IgD-negative memory B cell (primary cell): ENCODE results near the gene MIPEP. TPM values are rescaled to one million over a fixed set of nuclear protein-coding genes. Genes with fewer than 3 reads are reported as not detected.

Source experiments
- H3K27ac Mint-ChIP-seq, 3 donors: one replicate each; pipeline ENCODE4 v1.8.0; 2020 to 2022; ENCODE audit warnings: mild to moderate bottlenecking in 3 of 3, mixed read lengths in 3 of 3, moderate library complexity in 1 of 3
- H3K27me3 Mint-ChIP-seq: one replicate; pipeline ENCODE4 v1.8.0; 2021; ENCODE audit warnings: mixed read lengths
- H3K36me3 Mint-ChIP-seq: one replicate; pipeline ENCODE4 v1.8.0; 2020; ENCODE audit warnings: mild to moderate bottlenecking, mixed read lengths
- H3K4me1 Mint-ChIP-seq, 3 donors: one replicate each; pipeline ENCODE4 v1.8.0; 2020 to 2022; ENCODE audit warnings: mixed read lengths in 3 of 3, mild to moderate bottlenecking in 1 of 3
- H3K4me3 Mint-ChIP-seq, 4 donors: one replicate each; pipeline ENCODE4 v1.8.0; 2020 to 2022; ENCODE audit warnings: mild to moderate bottlenecking in 4 of 4, mixed read lengths in 4 of 4, moderate library complexity in 3 of 4
- H3K9me3 Mint-ChIP-seq, 3 donors: one replicate each; pipeline ENCODE4 v1.8.0; 2020 to 2021; ENCODE audit warnings: mixed read lengths in 3 of 3, mild to moderate bottlenecking in 1 of 3
- polyA plus RNA-seq: library from polyadenylated mRNA; unstranded; fragments of 300-500 nt; fragmentation: Illumina TruSeq; gene quantifications from one replicate; pipeline ENCODE4 v1.2.3, GENCODE V29; 2021

The MIPEP gene
- polyA plus RNA-seq, 1 donor from 2014 or later: 11.7 TPM

GRCh38 chr13:23849670-23850069 lies 39.5 kb downstream of the MIPEP start:
- Mint-ChIP-seq H3K4me1 (peaks cover 29 to 44% (median 43%) of the 10 kb centered on the region in 3 donors), H3K36me3 (peaks cover 7% of the 10 kb centered on the region), H3K4me3 (no peak overlapping the region), H3K27me3 (peaks cover 5% of the 10 kb centered on the region), H3K9me3 (peaks cover 0 to 2% (median 0%) of the 10 kb centered on the region in 3 donors), H3K27ac (no peak overlapping the region)

DNA sequence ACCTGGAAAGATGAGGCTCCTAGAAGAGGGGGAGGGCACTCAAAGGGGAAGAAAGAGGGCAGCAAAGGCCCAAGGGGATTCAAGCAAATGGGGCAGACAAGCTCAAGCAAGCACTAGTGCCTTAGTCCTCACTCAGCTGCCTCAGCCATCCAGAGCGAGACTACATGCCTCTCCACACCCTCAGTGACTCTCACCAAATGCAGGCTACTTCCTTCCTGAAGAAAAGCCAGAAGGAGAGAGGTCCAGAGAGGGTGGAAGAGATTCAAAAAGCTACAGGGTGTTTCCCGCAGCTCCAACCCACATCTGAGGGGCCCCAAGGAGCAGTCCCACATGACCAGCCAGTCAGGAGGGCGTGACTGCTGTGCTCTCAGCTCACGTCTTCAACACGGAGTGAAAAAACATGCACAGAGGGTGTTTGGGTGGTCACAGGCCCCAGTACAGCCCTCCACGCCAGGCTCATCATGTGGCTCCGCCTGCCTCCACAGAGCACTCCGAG lies 40.5 kb downstream of the MIPEP start:
- Mint-ChIP-seq H3K27me3 (peaks cover 5% of the 10 kb centered on the region), H3K27ac (peak overlapping the region in 1 of 3 donors; percentile 69), H3K4me3 (peak overlapping the region in 3 of 4 donors; percentile 31 to 66 (median 60)), H3K9me3 (peaks cover 0 to under 1% (median 0%) of the 10 kb centered on the region in 3 donors), H3K36me3 (peaks cover 7% of the 10 kb centered on the region), H3K4me1 (peaks cover 35 to 49% (median 48%) of the 10 kb centered on the region in 3 donors)

DNA sequence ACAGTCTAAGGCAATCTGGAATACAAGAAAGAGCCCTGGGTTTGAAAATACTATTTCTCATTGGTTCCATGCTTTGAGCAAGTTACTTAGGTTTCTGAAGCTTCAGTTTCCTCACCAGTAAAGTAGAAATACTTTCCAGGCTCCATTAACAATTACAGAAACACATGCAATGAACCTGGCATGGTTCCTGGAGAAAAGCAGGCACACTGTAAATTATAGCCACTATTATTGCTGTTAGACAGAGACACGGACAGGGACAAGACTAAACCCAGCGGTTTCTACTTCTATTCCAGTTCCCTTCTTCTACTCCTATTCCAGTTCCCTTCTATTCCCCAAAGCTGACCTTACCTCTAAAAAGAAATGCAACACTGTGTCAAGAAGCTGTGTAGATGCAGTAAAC lies 41.2 kb downstream of the MIPEP start:
- Mint-ChIP-seq H3K4me1 (peaks cover 38 to 51% (median 49%) of the 10 kb centered on the region in 3 donors), H3K9me3 (no peaks in the 10 kb centered on the region), H3K27me3 (peaks cover 5% of the 10 kb centered on the region), H3K4me3 (peak overlapping the region in 1 of 4 donors; percentile 60), H3K27ac (no peak overlapping the region), H3K36me3 (peaks cover 9% of the 10 kb centered on the region)

DNA sequence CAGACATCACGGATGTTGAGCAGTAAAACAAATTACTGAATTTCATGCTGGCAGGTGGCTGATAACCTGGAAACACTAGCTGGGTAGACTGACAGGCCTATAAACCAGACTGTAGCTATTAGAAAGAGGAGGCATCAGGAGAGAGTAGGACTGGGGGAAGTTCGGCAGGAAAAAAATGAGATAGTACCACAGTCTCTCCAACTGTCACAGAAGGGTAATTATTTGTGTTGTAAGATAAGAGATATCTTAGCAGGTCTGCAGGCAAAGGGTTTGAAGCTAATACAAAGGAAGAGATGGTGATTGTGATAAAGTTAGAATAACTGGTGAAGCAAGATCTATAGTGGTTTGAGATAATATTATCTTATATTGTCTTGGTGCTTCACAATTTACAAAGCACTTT lies 41.7 kb downstream of the MIPEP start:
- peak overlapping the region in 1 of 4 donors; percentile 43 for H3K4me3 Mint-ChIP-seq

GRCh38 chr13:23845105-23845725 lies 44.0 kb downstream of the MIPEP start:
- peak overlapping the region in 2 of 4 donors; percentile 74 to 87 for H3K4me3 Mint-ChIP-seq
- no peaks in the 10 kb centered on the region for H3K9me3 Mint-ChIP-seq
- peaks cover 38 to 48% (median 46%) of the 10 kb centered on the region in 3 donors for H3K4me1 Mint-ChIP-seq
- H3K27me3 Mint-ChIP-seq: peaks cover 5% of the 10 kb centered on the region
- H3K27ac Mint-ChIP-seq: peak overlapping the region in 1 of 3 donors; percentile 47
- H3K36me3 Mint-ChIP-seq: peaks cover 8% of the 10 kb centered on the region

More for the DNA sequence above, 41.7 kb downstream of the MIPEP start:
- Mint-ChIP-seq H3K27ac (no peak overlapping the region), H3K27me3 (peaks cover 5% of the 10 kb centered on the region), H3K4me1 (peaks cover 38 to 51% (median 49%) of the 10 kb centered on the region in 3 donors), H3K9me3 (no peaks in the 10 kb centered on the region), H3K36me3 (peaks cover 10% of the 10 kb centered on the region)

- Mint-ChIP-seq H3K4me3 (peak overlapping the region in 1 of 4 donors; percentile 44), H3K27me3 (peaks cover 5% of the 10 kb centered on the region), H3K36me3 (peaks cover 8% of the 10 kb centered on the region), H3K4me1 (peaks cover 37 to 45% (median 40%) of the 10 kb centered on the region in 3 donors), H3K27ac (no peak overlapping the region), H3K9me3 (no peaks in the 10 kb centered on the region)
Measured at GRCh38 chr13:23844132-23844531, 45.1 kb downstream of the MIPEP start.

- peak overlapping the region in 1 of 3 donors; percentile 60 for H3K27ac Mint-ChIP-seq
- no peaks in the 10 kb centered on the region for H3K9me3 Mint-ChIP-seq
Measured at GRCh38 chr13:23843436-23843835, 45.8 kb downstream of the MIPEP start.

GRCh38 chr13:23842406-23842805 lies 46.8 kb downstream of the MIPEP start:
- Mint-ChIP-seq H3K4me3 (no peak overlapping the region), H3K36me3 (peaks cover 14% of the 10 kb centered on the region), H3K9me3 (no peaks in the 10 kb centered on the region), H3K27ac (no peak overlapping the region), H3K27me3 (peaks cover under 1% of the 10 kb centered on the region), H3K4me1 (peaks cover 25 to 30% (median 26%) of the 10 kb centered on the region in 3 donors)

More at GRCh38 chr13:23843436-23843835, 45.8 kb downstream of the MIPEP start:
- peaks cover 14% of the 10 kb centered on the region for H3K36me3 Mint-ChIP-seq
- H3K27me3 Mint-ChIP-seq: peaks cover 4% of the 10 kb centered on the region
- H3K4me3 Mint-ChIP-seq: no peak overlapping the region
- H3K4me1 Mint-ChIP-seq: peaks cover 32 to 39% (median 36%) of the 10 kb centered on the region in 3 donors

DNA sequence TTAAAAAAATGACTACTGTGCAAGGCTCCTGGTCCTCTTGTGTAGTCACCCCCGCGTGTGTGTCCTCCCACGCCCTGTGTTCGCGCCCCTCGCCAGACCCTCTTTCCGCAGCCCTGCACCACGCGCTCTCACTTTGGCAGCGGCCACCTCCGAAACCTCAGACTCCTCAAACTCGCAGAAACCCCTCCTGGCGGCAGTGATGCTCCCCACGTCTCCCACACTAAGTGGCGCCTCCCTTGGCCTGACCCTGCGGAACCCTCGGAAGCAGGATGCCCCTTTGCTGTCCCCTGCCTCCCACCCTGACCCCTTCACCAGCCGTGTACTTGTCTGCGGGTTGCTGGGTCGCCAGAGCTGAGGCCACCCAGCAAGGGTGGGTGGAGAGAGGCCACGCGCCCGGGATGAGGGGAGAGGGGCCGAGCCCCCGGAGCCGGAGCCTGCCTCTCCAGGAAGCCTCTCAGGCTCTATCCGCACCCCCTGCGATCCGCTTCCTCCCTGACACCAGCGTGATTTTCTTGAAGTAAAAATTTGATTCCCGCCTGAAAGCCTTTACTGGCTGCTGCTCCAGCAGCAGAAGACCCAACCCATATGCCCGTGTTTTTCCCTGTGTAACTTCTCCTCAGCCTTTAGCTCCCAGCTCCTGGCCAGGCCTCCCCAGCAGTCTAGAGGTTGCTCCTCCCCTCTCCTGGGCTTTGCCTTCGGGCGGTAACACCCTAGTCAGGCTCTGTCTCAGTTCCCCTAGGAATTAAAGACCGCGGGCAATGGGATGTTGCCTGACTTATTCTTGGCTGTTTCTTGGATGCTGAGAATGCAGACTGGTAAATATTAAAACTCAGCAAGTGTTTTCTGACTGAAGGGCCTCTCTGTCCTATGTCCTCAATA lies 55.2 kb downstream of the MIPEP start:
- H3K36me3 Mint-ChIP-seq: peaks cover 16% of the 10 kb centered on the region
- no peak overlapping the region for H3K4me3 Mint-ChIP-seq
- H3K27ac Mint-ChIP-seq: peak overlapping the region in 2 of 3 donors; percentile 20 to 54
- no peaks in the 10 kb centered on the region for H3K27me3 Mint-ChIP-seq
- no peaks in the 10 kb centered on the region for H3K4me1 Mint-ChIP-seq
- no peaks in the 10 kb centered on the region for H3K9me3 Mint-ChIP-seq

DNA sequence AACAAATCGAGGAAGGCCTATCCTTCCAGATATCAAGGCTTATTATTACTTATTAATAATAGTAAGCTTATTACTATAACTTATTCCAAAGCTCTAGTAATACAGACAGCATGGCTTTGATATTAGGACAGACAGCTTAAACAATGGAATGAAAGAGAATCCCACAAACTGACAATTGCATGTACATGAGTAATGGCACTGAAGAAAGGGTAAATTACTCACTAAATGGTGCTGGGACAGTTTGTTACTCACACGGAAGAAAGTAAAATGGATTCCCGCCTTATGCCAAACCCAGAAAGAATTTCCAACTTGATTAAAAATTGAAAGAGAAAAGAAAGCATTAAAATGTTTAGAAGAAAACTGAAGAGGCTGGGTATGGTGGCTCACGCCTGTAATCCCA lies 60.3 kb downstream of the MIPEP start:
- no peaks in the 10 kb centered on the region for H3K27me3 Mint-ChIP-seq
- no peaks in the 10 kb centered on the region for H3K4me1 Mint-ChIP-seq
- peaks cover 0 to 3% (median 0%) of the 10 kb centered on the region in 3 donors for H3K9me3 Mint-ChIP-seq
- no peak overlapping the region for H3K4me3 Mint-ChIP-seq
- H3K27ac Mint-ChIP-seq: no peak overlapping the region
- peaks cover 18% of the 10 kb centered on the region for H3K36me3 Mint-ChIP-seq

- Mint-ChIP-seq H3K27me3 (no peaks in the 10 kb centered on the region), H3K9me3 (peaks cover 0 to 3% (median 0%) of the 10 kb centered on the region in 3 donors), H3K27ac (no peak overlapping the region), H3K36me3 (peaks cover 18% of the 10 kb centered on the region), H3K4me1 (no peaks in the 10 kb centered on the region), H3K4me3 (no peak overlapping the region)
Measured at GRCh38 chr13:23828086-23828485, 61.1 kb downstream of the MIPEP start.

DNA sequence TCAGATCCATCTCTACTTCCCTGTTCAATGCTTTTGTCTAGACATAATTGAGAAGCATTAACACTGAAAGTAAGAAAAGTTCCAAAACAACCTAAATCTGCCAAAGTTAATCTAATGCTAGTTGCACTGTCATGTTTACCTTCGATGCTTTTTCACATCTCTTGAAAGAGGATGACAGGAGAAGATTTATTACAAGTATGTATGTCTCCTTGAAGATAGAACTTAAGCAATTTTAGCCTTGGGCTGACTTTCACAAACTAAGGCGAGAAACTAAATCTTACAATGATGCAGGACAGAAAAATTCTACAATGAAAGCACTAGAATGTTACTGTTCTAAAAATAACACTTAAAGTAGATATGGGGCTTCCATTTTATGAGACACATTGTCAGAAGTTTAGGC lies 64.0 kb downstream of the MIPEP start:
- Mint-ChIP-seq H3K27ac (no peak overlapping the region), H3K9me3 (peaks cover 0 to 3% (median 0%) of the 10 kb centered on the region in 3 donors), H3K27me3 (no peaks in the 10 kb centered on the region), H3K36me3 (peaks cover 19% of the 10 kb centered on the region), H3K4me1 (no peaks in the 10 kb centered on the region), H3K4me3 (peak overlapping the region in 1 of 4 donors; percentile 13)

DNA sequence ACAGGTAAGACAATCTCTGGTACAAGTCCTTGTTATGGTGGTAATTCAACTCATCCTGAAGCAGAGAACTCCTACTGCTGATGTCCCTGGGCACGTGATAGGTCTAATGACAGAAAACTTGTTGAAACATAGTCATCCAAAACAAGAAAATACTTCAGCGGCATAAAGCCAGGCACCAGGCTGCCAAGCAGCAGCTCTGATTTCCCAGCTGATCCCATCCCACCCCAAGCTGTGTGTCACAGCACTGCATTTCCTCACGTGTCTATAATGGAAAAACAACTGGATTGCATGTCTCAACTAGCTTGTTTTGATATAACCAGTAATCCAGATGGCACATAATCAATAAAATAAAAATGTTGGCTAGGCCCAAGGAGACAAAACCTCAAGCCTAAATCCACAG lies 64.8 kb downstream of the MIPEP start:
- no peak overlapping the region for H3K27ac Mint-ChIP-seq
- no peaks in the 10 kb centered on the region for H3K27me3 Mint-ChIP-seq
- no peaks in the 10 kb centered on the region for H3K4me1 Mint-ChIP-seq
- H3K9me3 Mint-ChIP-seq: peaks cover 0 to 3% (median 0%) of the 10 kb centered on the region in 3 donors
- H3K36me3 Mint-ChIP-seq: peaks cover 15% of the 10 kb centered on the region
- H3K4me3 Mint-ChIP-seq: no peak overlapping the region

DNA sequence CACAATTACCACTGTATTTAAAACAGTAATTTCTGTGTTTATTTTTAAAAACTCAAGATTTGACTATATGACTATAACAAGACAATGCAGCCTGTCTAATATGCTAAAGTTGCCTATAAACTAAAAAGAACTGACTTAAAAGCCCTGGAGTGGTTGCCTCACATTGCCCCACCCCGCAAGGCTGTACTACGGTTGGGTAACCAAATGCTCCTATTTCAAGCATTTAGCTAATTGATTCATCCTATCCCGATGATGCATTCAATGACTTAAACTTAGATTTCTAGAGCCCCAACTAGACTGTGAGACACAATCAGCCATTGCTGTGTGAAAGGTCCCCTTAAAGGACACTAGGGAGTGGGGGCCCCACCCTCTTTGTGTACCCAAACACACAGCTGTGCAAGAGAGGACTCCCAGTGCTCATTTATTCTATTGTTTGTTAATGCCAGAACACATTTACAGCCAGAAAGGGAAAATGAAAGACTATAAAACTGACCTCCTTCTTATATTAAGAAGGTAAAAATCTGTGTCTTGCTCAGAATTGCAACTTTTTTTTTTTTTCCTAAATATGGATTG lies 66.9 kb downstream of the MIPEP start:
- Mint-ChIP-seq H3K9me3 (peaks cover 0 to 3% (median 0%) of the 10 kb centered on the region in 3 donors), H3K27me3 (no peaks in the 10 kb centered on the region), H3K36me3 (peaks cover 18% of the 10 kb centered on the region), H3K4me3 (no peak overlapping the region), H3K27ac (no peak overlapping the region), H3K4me1 (peaks cover 2 to 6% (median 3%) of the 10 kb centered on the region in 3 donors)

- no peak overlapping the region for H3K4me3 Mint-ChIP-seq
- peaks cover 13% of the 10 kb centered on the region for H3K36me3 Mint-ChIP-seq
- no peaks in the 10 kb centered on the region for H3K27me3 Mint-ChIP-seq
- H3K9me3 Mint-ChIP-seq: peaks cover 0 to 3% (median 0%) of the 10 kb centered on the region in 3 donors
- no peak overlapping the region for H3K27ac Mint-ChIP-seq
- H3K4me1 Mint-ChIP-seq: peaks cover 2 to 10% (median 4%) of the 10 kb centered on the region in 3 donors
Measured at GRCh38 chr13:23820530-23820929, 68.7 kb downstream of the MIPEP start.
